BE2C (cell line): Measurements from ENCODE around the gene USP20.

ENCODE experiments used
- DNase-seq: peaks from one replicate; pipeline ENCODE4 v3.0.0-alpha.2; 2020
- H3K27me3 ChIP-seq: fragments of 250-450 bp; sonication (Bioruptor Pico); 2 replicates; pipeline ENCODE4 v1.5.1; 2020; ENCODE audit warnings: mild to moderate bottlenecking
- H3K36me3 ChIP-seq: fragments of 250-450 bp; sonication (Bioruptor Pico); 2 replicates; pipeline ENCODE4 v1.5.1; 2020; ENCODE audit warnings: mild to moderate bottlenecking
- H3K4me1 ChIP-seq: fragments of 250-450 bp; sonication (Bioruptor Pico); 2 replicates; pipeline ENCODE4 v1.5.1; 2020
- H3K4me3 ChIP-seq: 2 replicates; pipeline ENCODE4 v1.5.1; 2011; ENCODE audit warnings: low read depth, low read length
- H3K9me3 ChIP-seq: fragments of 250-450 bp; sonication (Bioruptor Pico); 2 replicates; pipeline ENCODE4 v1.5.1; 2020
- TF ChIP-seq, protein P1 (sequence below): IDR thresholded peaks from 2 replicates; pipeline ENCODE4 v1.5.1; 2012; ENCODE audit warnings: mild to moderate bottlenecking, low read depth, low read length

Gene USP20

DNA sequence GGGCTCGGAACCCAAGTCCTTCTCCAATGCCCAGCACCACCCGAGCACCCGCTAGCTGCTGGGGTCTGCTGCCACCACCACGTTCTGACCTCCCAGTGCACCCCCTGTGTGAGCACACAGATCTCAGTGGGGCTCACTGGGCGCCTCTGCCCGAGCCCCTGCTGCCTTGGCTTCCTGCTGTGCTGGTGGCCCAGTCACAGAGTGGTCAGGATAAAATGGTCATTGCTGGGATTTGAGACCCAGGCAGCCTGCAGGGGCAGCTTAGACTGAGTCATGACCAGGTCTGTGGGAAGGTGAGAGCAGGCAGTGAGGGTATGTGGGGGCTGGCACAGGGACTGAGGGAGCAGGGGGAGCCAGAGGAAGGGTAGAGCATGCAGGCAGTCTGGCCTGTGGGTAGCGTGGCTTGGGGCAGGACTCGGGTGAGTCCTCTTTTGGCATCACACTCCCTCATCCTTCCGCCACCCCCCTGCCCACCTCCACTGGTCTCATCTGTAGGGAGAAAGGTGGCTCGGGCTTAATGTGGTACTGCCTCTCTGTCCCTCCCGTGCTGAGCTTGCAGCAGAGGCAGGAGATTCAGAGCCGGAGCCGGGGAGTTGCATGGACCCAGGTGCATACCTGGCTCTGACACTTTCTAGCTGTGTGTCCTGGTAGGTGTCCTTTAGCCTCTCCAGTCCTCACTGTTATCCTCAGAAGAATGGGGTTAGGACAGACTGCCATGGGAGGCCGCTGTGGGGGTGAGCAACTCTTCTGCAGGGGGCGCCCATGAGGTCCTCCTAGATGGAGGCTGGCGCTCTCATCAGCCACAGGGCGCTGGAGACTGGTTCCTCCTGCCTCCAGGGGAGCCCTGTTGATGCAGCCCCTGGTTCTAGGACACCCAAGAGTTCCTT, 32.1 kb downstream of the USP20 start:
- TF ChIP-seq, protein P1, sequence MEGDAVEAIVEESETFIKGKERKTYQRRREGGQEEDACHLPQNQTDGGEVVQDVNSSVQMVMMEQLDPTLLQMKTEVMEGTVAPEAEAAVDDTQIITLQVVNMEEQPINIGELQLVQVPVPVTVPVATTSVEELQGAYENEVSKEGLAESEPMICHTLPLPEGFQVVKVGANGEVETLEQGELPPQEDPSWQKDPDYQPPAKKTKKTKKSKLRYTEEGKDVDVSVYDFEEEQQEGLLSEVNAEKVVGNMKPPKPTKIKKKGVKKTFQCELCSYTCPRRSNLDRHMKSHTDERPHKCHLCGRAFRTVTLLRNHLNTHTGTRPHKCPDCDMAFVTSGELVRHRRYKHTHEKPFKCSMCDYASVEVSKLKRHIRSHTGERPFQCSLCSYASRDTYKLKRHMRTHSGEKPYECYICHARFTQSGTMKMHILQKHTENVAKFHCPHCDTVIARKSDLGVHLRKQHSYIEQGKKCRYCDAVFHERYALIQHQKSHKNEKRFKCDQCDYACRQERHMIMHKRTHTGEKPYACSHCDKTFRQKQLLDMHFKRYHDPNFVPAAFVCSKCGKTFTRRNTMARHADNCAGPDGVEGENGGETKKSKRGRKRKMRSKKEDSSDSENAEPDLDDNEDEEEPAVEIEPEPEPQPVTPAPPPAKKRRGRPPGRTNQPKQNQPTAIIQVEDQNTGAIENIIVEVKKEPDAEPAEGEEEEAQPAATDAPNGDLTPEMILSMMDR, result no peak
- Histone ChIP-seq H3K27me3 (no peaks in the 10 kb centered on the region), H3K36me3 (peaks cover 3% of the 10 kb centered on the region; the same call in 1 of the 2 replicates), H3K9me3 (no peaks in the 10 kb centered on the region), H3K4me1 (peaks cover 7% of the 10 kb centered on the region), H3K4me3 (no peak overlapping the region)
- no peak for DNase-seq

DNA sequence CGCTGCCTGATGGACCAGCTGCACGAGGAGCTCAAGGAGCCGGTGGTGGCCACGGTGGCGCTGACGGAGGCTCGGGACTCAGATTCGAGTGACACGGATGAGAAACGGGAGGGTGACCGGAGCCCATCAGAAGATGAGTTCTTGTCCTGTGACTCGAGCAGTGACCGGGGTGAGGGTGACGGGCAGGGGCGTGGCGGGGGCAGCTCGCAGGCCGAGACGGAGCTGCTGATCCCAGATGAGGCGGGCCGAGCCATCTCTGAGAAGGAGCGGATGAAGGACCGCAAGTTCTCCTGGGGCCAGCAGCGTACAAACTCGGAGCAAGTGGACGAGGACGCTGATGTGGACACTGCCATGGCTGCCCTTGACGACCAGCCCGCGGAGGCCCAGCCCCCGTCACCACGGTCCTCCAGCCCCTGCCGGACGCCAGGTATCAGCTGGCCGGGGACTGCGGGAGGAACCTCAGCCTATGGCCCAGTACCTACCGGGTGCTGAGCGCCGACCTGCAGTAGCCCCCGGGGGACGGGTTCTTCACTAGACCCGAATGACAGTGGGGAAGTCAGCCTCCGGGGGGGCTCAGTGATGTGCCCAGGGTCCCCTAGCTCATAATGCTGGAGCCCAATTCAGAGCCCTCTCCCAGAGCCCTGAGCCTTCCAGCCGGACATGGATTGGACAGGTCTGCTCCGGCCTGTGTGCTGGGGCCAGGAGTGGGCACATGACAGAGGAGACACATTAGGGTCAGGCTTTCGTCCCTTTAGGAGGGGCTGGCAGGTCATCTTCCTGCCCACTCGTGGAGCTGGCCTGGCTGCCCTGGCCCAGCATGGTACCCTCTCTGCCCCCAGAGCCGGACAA, 33.0 kb downstream of the USP20 start:
- TF ChIP-seq, protein P1, result no peak
- DNase-seq, result no peak
- Histone ChIP-seq H3K27me3 (no peaks in the 10 kb centered on the region), H3K9me3 (no peaks in the 10 kb centered on the region), H3K4me3 (no peak overlapping the region), H3K4me1 (peaks cover 4% of the 10 kb centered on the region), H3K36me3 (peaks cover 3% of the 10 kb centered on the region; the same call in 1 of the 2 replicates)

- H3K36me3 ChIP-seq, result peaks cover 3% of the 10 kb centered on the region; the same call in 1 of the 2 replicates
- DNase-seq, result no peak
- peaks cover 2% of the 10 kb centered on the region for H3K4me1 ChIP-seq
- TF ChIP-seq, protein P1, result no peak
- H3K4me3 ChIP-seq, result no peak overlapping the region
- H3K9me3 ChIP-seq, result no peaks in the 10 kb centered on the region
- H3K27me3 ChIP-seq, result no peaks in the 10 kb centered on the region
These were observed 33.7 kb downstream of the USP20 start for GRCh38 chr9:129868872-129869486.

GRCh38 chr9:129869585-129870501, 34.6 kb downstream of the USP20 start:
- no peaks in the 10 kb centered on the region for H3K27me3 ChIP-seq
- TF ChIP-seq, protein P1, result no peak
- DNase-seq, result no peak
- H3K4me3 ChIP-seq, result no peak overlapping the region
- H3K36me3 ChIP-seq, result peaks cover 7% of the 10 kb centered on the region; the same call in 1 of the 2 replicates
- H3K9me3 ChIP-seq, result no peaks in the 10 kb centered on the region
- peaks cover 10% of the 10 kb centered on the region for H3K4me1 ChIP-seq

- no peak for DNase-seq
- Histone ChIP-seq H3K9me3 (no peaks in the 10 kb centered on the region), H3K4me3 (no peak overlapping the region), H3K4me1 (peaks cover 17% of the 10 kb centered on the region), H3K27me3 (no peaks in the 10 kb centered on the region), H3K36me3 (peaks cover 11% of the 10 kb centered on the region)
- TF ChIP-seq, protein P1, result no peak
These were observed 35.8 kb downstream of the USP20 start for GRCh38 chr9:129871046-129871445.
